HG02938 (cell line): ENCODE data around the gene ABCD2.
"Not testable (repeated sequence)": the region's sequence is repeated elsewhere in the genome, so short reads cannot be mapped to it uniquely, and the experiment has no call there.

Experiments used
- ATAC-seq: cut with Tn5 transposase; IDR thresholded peaks from one replicate; pipeline ENCODE4 v1.9.1; 2021; ENCODE audit warnings: mild to moderate bottlenecking, moderate library complexity; ENCODE audit not compliant: unreplicated experiment

The ABCD2 gene

GRCh38 chr12:39613525-39613924 is 6.1 kb downstream of the ABCD2 start:
- ATAC-seq = no peak

GRCh38 chr12:39612250-39612649 is 7.4 kb downstream of the ABCD2 start:
- no peak for ATAC-seq

GRCh38 chr12:39611818-39612217 is 7.8 kb downstream of the ABCD2 start:
- no peak for ATAC-seq

GRCh38 chr12:39610436-39611025 is 9.1 kb downstream of the ABCD2 start:
- no peak for ATAC-seq

GRCh38 chr12:39606712-39607423 is 12.7 kb downstream of the ABCD2 start:
- no peak for ATAC-seq

- ATAC-seq = no peak
These were observed 13.6 kb downstream of the ABCD2 start for GRCh38 chr12:39605996-39606395.

GRCh38 chr12:39605501-39605900 is 14.1 kb downstream of the ABCD2 start:
- ATAC-seq = no peak

GRCh38 chr12:39603065-39603464 is 16.5 kb downstream of the ABCD2 start:
- no peak for ATAC-seq

- not testable (repeated sequence) for ATAC-seq
These were observed 17.7 kb downstream of the ABCD2 start for GRCh38 chr12:39601951-39602350.

GRCh38 chr12:39595928-39596327 is 23.7 kb downstream of the ABCD2 start:
- ATAC-seq = no peak

- no peak for ATAC-seq
These were observed 27.3 kb downstream of the ABCD2 start for GRCh38 chr12:39592295-39592694.

GRCh38 chr12:39588348-39588747 is 31.3 kb downstream of the ABCD2 start:
- ATAC-seq = no peak

- ATAC-seq = no peak
These were observed 32.4 kb downstream of the ABCD2 start for GRCh38 chr12:39587225-39587624.

GRCh38 chr12:39586816-39587215 is 32.8 kb downstream of the ABCD2 start:
- no peak for ATAC-seq

GRCh38 chr12:39581592-39581991 is 38.0 kb downstream of the ABCD2 start:
- ATAC-seq = no peak

- ATAC-seq = no peak
These were observed 44.1 kb downstream of the ABCD2 start for GRCh38 chr12:39575498-39575875.

- ATAC-seq = no peak
These were observed 44.7 kb downstream of the ABCD2 start for GRCh38 chr12:39574785-39575497.

- ATAC-seq = no peak
These were observed 45.2 kb downstream of the ABCD2 start for GRCh38 chr12:39574378-39574777.

- ATAC-seq = no peak
These were observed 45.6 kb downstream of the ABCD2 start for GRCh38 chr12:39573971-39574370.

- ATAC-seq = no peak
These were observed 47.1 kb downstream of the ABCD2 start for GRCh38 chr12:39572551-39572950.

GRCh38 chr12:39571351-39571750 is 48.3 kb downstream of the ABCD2 start:
- ATAC-seq = no peak

- ATAC-seq = no peak
These were observed 66.1 kb downstream of the ABCD2 start for GRCh38 chr12:39553476-39553875.
